Stimulated activated naive CD8-positive, alpha-beta T cell treated with anti-CD3 and anti-CD28 coated beads, Interleukin-15, Interleukin-2, amounts not matched to agents 100 U/mL and 50 U/mL, for 24 hours (primary cell): ENCODE results near the gene THAP4.
"Not testable (repeated sequence)": the region's sequence is repeated elsewhere in the genome, so short reads cannot be mapped to it uniquely, and the experiment has no call there.

Source experiments
- ATAC-seq: fragments of 150-1000 bp; cut with Tn5 transposase; one replicate; pipeline ENCODE4 v1.10.0; 2021
- DNase-seq: peaks from one replicate; pipeline ENCODE4 v3.0.0; 2021

THAP4 gene

GRCh38 chr2:241612156-241613016 is 24.6 kb downstream of the THAP4 start:
- no peak for ATAC-seq

GRCh38 chr2:241611062-241611461 is 25.9 kb downstream of the THAP4 start:
- DNase-seq = no peak
- ATAC-seq = no peak

More at GRCh38 chr2:241612156-241613016, 24.6 kb downstream of the THAP4 start:
- DNase-seq = no peak

GRCh38 chr2:241609859-241610793 is 26.8 kb downstream of the THAP4 start:
- ATAC-seq = peak; percentile 100
- DNase-seq = peak; percentile 95

- ATAC-seq = no peak
- peak; percentile 23 for DNase-seq
Observed at GRCh38 chr2:241608881-241609280, 28.1 kb downstream of the THAP4 start.

GRCh38 chr2:241607162-241607885 is 29.6 kb downstream of the THAP4 start:
- ATAC-seq (no peak), DNase-seq (no peak)

GRCh38 chr2:241606186-241606585 is 30.8 kb downstream of the THAP4 start:
- DNase-seq = no peak
- ATAC-seq = no peak

GRCh38 chr2:241603686-241604085 is 33.3 kb downstream of the THAP4 start:
- ATAC-seq = no peak

GRCh38 chr2:241602720-241603119 is 34.2 kb downstream of the THAP4 start:
- DNase-seq = no peak

More at GRCh38 chr2:241603686-241604085, 33.3 kb downstream of the THAP4 start:
- no peak for DNase-seq

GRCh38 chr2:241601841-241602240 is 35.1 kb downstream of the THAP4 start:
- DNase-seq = no peak
- ATAC-seq = peak; percentile 28

More at GRCh38 chr2:241602720-241603119, 34.2 kb downstream of the THAP4 start:
- no peak for ATAC-seq

- DNase-seq (no peak), ATAC-seq (no peak)
Observed at GRCh38 chr2:241599615-241600014, 37.3 kb downstream of the THAP4 start.

GRCh38 chr2:241598487-241598886 is 38.5 kb downstream of the THAP4 start:
- DNase-seq (no peak), ATAC-seq (no peak)

GRCh38 chr2:241598061-241598460 is 38.9 kb downstream of the THAP4 start:
- DNase-seq = no peak
- ATAC-seq = no peak

GRCh38 chr2:241597561-241597960 is 39.4 kb downstream of the THAP4 start:
- DNase-seq = no peak
- ATAC-seq = no peak

GRCh38 chr2:241595600-241596140 is 41.3 kb downstream of the THAP4 start:
- DNase-seq (peak; percentile 19), ATAC-seq (peak; percentile 28)

- ATAC-seq (no peak), DNase-seq (no peak)
Observed at GRCh38 chr2:241593271-241593670, 43.7 kb downstream of the THAP4 start.

GRCh38 chr2:241592126-241592845 is 44.7 kb downstream of the THAP4 start:
- DNase-seq = no peak
- ATAC-seq = no peak

GRCh38 chr2:241590496-241591455 is 46.2 kb downstream of the THAP4 start:
- not testable (repeated sequence) for ATAC-seq

GRCh38 chr2:241589863-241590262 is 47.1 kb downstream of the THAP4 start:
- ATAC-seq = not testable (repeated sequence)

More at GRCh38 chr2:241590496-241591455, 46.2 kb downstream of the THAP4 start:
- not testable (repeated sequence) for DNase-seq

GRCh38 chr2:241586564-241587264 is 50.2 kb downstream of the THAP4 start:
- ATAC-seq (no peak), DNase-seq (no peak)

More at GRCh38 chr2:241589863-241590262, 47.1 kb downstream of the THAP4 start:
- not testable (repeated sequence) for DNase-seq
